Activated CD8-positive, alpha-beta memory T cell treated with anti-CD3 and anti-CD28 coated beads for 36 hours (primary cell): ENCODE results near the gene SYPL2. TPM values are rescaled to one million over a fixed set of nuclear protein-coding genes. Genes with fewer than 3 reads are reported as not detected.

Source experiments
- CTCF ChIA-PET: fragments of 350-600 bp; sonication (Branson Sonifier 250); formaldehyde crosslinking; loops from one replicate; lab custom pipeline; 2021; ENCODE audit warnings: antibody characterized with exemption; lab: Charles Lee
- POLR2A ChIA-PET: fragments of 350-600 bp; sonication (Branson Sonifier 250); formaldehyde crosslinking; loops from one replicate; lab custom pipeline; 2021; ENCODE audit warnings: antibody characterized with exemption; lab: Charles Lee
- total RNA-seq, 2 experiments: library from RNA; stranded (reverse); gene quantifications; one replicate each; pipeline ENCODE4 v1.2.3, GENCODE V29; 2021

SYPL2 gene
- total RNA-seq, 2 experiments from 2014 or later = 0.06 to 0.13 TPM

DNA sequence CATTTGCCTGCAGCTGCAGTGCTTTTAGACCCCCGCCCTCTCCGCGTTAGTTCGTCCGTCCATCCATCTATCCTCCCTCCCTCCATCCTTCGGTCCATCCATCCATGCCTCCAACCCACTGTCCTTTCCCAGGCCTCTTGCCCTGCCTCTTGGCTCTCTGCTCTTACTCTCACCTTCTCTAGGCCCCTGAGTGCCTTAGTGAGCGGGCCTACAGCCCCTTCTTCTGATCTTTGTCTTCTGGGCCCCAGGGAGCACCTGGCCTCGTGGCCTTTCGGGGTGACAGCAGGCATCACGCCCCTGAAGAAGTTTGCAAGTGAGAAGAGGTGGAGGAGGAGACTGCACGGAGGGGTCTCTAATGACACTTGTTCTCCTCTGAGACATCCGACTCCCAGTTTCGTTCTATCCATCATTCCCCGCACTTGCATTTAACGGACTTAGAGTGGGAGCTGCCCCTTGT lies 18.2 kb downstream of the SYPL2 start:
- CTCF ChIA-PET = interaction anchor here (0.7 to 38.8 kb wide), 5 partner anchors 9 to 385 kb away, joined by 3 to 743 read pairs (median 7); partner anchors contain the start of genes CYB561D1 and SARS1
- POLR2A ChIA-PET = interaction anchor here (1.0 to 1.7 kb wide), 5 partner anchors 8 to 384 kb away, joined by 3 to 11 read pairs (median 4); no protein-coding TSS in a partner anchor

DNA sequence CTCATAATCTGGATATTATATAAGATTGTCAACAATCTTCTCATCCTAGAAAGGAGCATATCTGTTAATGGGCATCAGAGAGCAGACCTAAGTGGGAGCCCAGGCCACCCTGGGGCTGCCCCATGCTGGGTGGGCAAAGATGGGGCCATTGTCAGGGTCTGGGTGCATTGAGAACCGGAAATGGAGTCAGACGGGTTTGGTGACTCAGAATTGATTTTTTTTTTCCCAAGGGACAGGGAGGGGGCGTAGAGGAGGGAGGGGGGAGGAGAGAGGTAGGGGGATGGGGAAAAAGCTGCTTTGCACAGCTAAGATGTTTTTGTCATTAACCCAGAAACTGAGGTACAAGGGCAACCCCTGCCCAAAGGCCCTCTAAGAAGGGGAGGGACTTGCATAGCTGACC lies 18.7 kb downstream of the SYPL2 start:
- CTCF ChIA-PET = interaction anchor here (0.7 to 38.8 kb wide), 4 partner anchors 13 to 385 kb away, joined by 3 to 743 read pairs (median 6); no protein-coding TSS in a partner anchor
- POLR2A ChIA-PET = interaction anchor here (1.1 to 1.7 kb wide), 2 partner anchors 60 to 63 kb away, joined by 3 to 7 read pairs; partner anchors contain the start of gene GNAI3

DNA sequence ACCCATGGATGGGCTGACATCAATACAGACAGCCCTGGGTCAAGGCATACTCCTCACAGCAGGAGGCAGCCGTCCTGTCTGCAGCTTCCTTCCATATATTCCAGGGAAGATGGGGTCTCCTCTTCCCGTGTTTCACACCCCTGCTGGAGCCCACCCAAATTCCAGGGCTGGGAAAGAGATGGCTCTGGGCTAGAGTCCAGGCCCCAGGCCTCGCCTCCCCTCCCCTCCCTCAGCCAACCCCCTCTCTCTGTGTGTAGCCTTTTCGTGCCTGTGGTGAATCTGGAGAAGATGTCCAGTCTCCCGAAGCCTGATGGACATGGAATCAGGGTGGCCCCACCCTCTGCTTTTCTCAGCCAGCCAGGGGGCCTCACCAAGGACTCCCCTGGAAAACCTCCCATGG lies 20.9 kb downstream of the SYPL2 start:
- CTCF ChIA-PET = interaction anchor here (0.7 to 38.8 kb wide), 3 partner anchors 11 to 42 kb away, joined by 3 to 743 read pairs (median 7); no protein-coding TSS in a partner anchor

DNA sequence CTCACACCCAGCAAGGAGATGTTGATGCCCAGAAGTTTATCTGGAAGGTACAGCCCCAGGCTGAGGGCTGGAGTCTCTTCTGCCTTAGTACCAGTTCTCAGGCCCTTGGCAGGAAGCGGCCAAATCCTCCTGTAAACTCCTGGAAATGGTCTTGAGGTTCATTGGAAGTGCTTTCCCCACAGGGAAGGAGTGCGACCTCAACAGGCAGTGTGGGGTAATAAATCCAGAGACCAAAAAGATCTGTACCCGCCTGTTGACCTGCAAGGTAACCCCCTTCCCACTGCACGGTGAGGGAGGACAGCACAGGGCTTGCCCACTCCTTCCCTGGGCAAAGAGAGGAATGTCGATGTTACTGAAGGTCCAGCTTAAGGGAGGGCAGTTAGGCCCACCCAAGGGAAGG lies 21.9 kb downstream of the SYPL2 start:
- CTCF ChIA-PET = interaction anchor here (38.8 kb wide), 1 partner anchor 41 kb away, joined by 743 read pairs; no protein-coding TSS in a partner anchor
- POLR2A ChIA-PET = no interaction called here

More for the DNA sequence above, 20.9 kb downstream of the SYPL2 start:
- POLR2A ChIA-PET = no interaction called here

DNA sequence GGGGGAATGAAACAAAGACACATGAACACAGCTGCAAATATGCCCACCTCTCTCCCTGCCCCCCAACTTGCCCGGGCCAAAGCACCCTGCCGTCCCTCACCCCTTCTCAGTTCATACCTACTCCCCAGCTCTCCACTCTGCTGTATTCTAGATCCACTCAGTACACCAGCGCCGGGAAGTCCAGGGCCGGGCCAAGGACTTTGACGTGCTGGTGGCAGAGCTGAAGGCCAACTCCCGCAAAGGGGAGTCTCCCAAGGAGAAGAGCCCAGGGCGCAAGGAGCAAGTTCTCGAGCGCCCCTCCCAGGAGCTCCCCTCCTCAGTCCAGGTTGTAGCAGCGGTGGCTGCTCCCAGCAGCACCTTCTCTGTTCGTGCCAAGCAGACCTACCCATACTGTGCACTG lies 22.4 kb downstream of the SYPL2 start:
- POLR2A ChIA-PET = no interaction called here
- CTCF ChIA-PET = interaction anchor here (8.0 to 38.8 kb wide), 2 partner anchors 17 to 40 kb away, joined by 118 to 743 read pairs; partner anchors contain the start of gene AMIGO1

DNA sequence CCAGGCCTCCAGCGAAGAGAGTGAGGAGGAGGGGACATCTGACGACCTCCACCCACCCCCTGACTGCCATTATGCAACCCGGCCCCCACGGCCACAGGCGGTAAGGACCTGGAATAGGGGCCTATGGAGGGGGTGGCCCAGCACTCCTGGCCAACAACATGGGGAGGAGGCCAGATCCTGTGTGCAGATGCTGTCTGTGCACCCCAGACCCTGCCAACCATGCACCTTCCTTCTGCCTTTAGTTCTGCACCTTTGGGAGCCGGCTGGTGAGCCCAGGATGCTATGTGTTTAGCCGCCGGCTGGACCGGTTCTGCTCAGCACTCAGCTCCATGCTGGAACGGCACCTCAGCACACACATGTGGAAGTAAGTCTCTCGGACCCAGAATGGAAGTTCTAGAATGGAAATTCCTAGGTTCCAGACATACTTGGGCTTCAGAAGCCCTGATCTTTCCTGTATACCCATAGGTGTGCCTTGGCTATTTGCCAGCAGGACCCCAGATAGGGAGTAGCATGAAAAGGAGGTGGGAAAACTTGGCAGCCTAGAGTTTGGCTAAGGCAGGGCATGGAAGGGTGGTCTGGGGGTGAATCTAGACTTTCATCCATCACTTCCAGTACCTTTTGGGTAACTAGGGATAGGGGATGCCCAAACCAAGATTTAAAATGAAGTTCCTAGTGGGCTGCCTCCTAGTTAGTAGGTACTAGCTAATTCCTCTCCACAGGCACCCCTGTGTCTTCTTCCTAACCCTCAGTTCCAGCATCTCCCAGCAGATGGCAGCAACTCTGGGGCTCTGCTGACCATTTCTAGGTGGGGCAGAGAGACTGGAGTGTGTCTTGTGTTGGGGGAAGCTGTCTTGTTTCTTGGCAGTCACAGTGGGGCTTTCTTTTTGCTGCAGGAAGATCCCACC lies 23.9 kb downstream of the SYPL2 start:
- POLR2A ChIA-PET = interaction anchor here (0.6 to 1.0 kb wide), 2 partner anchors 42 to 256 kb away, joined by 3 to 8 read pairs; no protein-coding TSS in a partner anchor
- CTCF ChIA-PET = interaction anchor here (0.5 to 38.8 kb wide), 11 partner anchors 15 to 303 kb away, joined by 3 to 743 read pairs (median 4); partner anchors contain the start of gene AMIGO1

DNA sequence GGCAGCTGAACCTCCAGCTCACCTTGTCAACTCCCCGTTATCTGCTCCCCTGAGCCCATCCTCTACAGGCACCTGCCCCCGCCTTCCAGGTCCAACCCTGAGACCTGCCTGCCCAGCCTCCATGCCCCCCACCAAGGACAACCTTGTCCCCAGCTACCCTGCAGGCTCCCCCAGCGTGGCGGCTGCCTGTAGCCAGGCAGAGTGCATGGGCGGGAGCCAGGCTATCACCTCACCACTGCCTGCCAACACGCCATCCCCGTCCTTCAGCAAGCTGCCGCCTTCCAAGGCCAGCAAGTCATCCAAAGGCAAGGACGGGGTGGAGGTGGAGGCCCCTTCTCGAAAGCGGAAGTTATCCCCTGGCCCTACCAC lies 24.6 kb downstream of the SYPL2 start:
- CTCF ChIA-PET = interaction anchor here (0.8 to 38.8 kb wide), 7 partner anchors 14 to 241 kb away, joined by 3 to 743 read pairs (median 7); partner anchors contain the start of gene AMIGO1
- POLR2A ChIA-PET = interaction anchor here (0.6 to 1.0 kb wide), 2 partner anchors 41 to 257 kb away, joined by 3 to 8 read pairs; no protein-coding TSS in a partner anchor

DNA sequence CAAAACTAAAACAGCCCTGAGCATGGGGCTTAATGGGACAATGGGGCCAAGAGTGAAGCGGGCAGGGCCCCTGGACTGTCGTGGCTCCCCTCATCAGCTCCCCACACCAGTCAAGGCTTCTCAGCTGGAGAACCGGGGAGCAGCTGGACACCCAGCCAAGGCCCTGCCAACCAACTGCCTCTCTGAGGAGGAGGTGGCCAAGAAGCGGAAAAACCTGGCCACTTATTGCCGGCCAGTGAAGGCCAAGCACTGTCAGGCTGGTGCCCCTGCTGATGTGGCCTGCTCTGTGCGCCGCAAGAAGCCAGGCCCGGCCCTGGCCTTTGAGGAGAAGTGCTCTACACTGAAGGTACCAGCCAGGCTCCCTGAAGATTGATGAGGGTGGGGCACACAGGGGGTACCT lies 25.0 kb downstream of the SYPL2 start:
- ChIA-PET CTCF (interaction anchor here (1.1 to 38.8 kb wide), 5 partner anchors 14 to 52 kb away, joined by 4 to 743 read pairs (median 37); partner anchors contain the start of gene AMIGO1), POLR2A (interaction anchor here (1.0 kb wide), 1 partner anchor 41 kb away, joined by 8 read pairs; no protein-coding TSS in a partner anchor)

DNA sequence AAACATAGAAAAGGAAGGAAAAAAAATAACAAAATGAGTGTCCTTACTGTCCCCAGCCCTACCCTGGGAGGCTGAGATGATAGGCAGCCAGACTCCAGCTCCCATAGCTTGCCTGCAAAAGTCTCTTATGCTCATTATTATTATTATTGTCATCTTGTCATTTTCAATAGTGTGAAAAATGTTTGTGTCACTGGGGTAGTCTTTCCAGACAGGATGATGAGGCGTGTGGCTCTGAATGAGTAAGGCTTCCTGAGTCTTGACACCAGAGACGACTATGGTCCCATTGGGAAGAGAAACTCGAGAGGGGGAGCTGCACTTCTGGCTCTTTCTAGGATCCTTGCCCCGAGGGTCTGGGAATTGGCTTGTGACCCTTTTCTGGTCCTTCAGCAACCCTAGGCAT lies 26.4 kb downstream of the SYPL2 start:
- CTCF ChIA-PET = interaction anchor here (1.3 to 38.8 kb wide), 5 partner anchors 9 to 94 kb away, joined by 4 to 743 read pairs (median 37); partner anchors contain the start of genes AMIGO1 and ATXN7L2
- POLR2A ChIA-PET = interaction anchor here (0.6 to 1.2 kb wide), 3 partner anchors 9 to 374 kb away, joined by 3 to 7 read pairs (median 3); partner anchors contain the start of gene ATXN7L2

DNA sequence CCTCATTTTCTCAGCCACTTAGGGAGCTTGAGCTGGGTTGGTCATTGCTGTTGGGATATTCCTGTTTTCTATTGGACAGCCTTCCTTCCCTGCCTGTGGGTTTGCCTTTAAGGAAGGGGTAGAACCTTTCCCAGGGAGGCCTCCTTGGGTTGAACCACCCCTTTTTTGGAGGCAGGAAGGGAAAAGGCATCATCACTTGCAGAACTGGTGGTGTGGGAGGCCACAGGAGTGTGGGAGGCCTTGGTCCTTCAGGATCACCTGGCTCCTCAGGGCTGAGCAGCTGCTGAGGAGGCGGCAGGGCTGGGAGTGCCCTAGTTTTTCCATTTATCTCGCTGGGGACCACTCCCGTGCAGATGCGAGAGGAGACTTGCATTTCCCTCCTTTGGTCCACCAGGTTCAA lies 26.9 kb downstream of the SYPL2 start:
- CTCF ChIA-PET = interaction anchor here (0.5 to 38.8 kb wide), 7 partner anchors 10 to 97 kb away, joined by 3 to 743 read pairs (median 12); partner anchors contain the start of genes AMIGO1 and ATXN7L2
- POLR2A ChIA-PET = interaction anchor here (1.1 to 1.2 kb wide), 2 partner anchors 9 to 393 kb away, joined by 3 read pairs; partner anchors contain the start of gene ATXN7L2

DNA sequence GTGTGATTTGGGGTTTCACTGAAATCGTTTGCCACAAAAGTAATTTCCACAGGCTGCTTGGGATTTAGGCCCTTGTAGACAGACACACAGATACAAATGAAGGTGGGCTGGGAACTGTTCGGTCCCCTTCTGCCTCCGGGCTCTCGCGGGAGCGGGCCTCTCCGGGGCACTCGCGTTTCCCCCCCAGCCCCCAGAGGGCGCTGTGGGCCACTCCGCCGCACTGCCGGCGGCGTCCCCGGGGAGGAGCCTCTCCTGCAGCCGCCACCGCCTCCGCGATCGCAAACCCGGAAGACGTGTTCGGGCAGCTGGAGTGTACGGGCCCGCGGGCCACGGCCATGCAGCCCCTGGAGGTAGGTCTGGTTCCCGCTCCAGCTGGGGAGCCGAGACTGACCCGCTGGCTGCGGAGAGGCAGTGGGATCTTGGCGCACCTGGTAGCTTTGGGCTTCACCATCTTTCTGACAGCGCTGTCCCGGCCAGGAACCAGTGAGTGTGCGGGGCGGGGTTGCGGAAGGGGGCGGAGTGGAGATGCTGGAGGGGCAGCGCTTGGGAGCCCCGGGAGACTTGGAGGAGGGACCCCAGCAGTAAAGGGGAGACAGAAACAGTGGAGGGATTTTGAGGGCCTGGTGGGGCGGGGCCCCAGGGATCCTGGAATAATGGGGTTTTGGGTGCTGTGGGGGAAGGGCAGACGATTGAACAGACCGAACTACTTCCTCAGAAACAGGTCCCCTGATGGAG lies 27.6 kb downstream of the SYPL2 start, which contains the start of gene CYB561D1:
Gene CYB561D1, plus strand, starts transcription at position 290 of the 735 bp plus-strand sequence. Its CDS starts 46 bp downstream, at position 336.
- ChIA-PET POLR2A (interaction anchor here (1.1 kb wide), 2 partner anchors 39 to 394 kb away, joined by 3 read pairs; no protein-coding TSS in a partner anchor), CTCF (interaction anchor here (0.5 to 38.8 kb wide), 14 partner anchors 10 to 280 kb away, joined by 3 to 743 read pairs (median 4); partner anchors contain the start of genes AMIGO1, ATXN7L2 and SARS1)

DNA sequence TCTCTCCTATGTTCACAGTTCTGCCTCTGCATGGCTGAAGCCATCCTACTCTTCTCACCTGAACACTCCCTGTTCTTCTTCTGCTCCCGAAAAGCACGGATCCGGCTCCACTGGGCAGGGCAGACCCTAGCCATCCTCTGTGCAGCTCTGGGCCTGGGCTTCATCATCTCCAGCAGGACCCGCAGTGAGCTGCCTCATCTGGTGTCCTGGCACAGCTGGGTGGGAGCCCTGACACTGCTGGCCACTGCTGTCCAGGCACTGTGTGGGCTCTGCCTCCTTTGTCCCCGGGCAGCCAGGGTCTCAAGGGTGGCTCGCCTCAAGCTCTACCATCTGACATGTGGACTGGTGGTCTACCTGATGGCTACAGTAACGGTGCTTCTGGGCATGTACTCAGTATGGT lies 29.4 kb downstream of the SYPL2 start:
- POLR2A ChIA-PET = interaction anchor here (1.0 kb wide), 1 partner anchor 12 kb away, joined by 3 read pairs; the partner anchor contains the start of gene ATXN7L2
- CTCF ChIA-PET = interaction anchor here (8.0 to 38.8 kb wide), 2 partner anchors 10 to 33 kb away, joined by 118 to 743 read pairs; partner anchors contain the start of gene AMIGO1

DNA sequence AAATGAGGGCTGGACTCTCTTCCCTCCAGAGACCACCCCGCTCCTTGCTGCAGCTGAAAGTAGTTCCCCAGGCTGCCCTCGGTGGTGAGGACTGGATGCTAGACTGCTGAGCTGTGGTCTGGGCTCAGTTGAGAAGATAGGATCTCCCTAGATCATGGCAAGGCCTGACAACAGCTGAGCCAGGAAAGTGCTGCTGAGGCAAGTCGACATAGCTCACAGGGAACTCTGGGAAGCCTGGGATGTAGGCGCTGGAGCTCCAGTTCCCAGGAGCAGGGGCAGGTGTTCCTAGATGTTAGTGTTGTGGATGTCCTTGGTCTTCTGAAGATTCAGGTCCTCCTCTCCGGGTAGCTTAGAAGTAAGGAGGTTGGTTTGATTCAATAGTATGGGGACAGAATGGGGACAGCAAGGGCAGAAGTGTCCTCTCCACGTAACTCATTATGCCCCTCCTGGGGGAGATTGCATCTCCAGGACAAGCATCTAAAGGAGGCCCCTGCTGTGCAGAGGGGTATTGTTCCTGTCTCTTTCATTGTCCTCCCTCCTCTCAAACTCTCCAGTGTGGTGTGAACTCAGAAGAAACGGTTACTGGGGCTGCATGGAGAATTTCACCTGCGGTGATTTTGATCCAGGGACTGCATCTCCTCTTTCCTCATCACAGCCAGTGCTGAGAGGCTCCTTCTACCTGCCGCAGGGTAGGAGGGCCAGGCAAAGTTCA lies 31.3 kb downstream of the SYPL2 start:
- ChIA-PET CTCF (interaction anchor here (0.9 to 38.8 kb wide), 5 partner anchors 10 to 221 kb away, joined by 3 to 743 read pairs (median 7); no protein-coding TSS in a partner anchor), POLR2A (no interaction called here)

DNA sequence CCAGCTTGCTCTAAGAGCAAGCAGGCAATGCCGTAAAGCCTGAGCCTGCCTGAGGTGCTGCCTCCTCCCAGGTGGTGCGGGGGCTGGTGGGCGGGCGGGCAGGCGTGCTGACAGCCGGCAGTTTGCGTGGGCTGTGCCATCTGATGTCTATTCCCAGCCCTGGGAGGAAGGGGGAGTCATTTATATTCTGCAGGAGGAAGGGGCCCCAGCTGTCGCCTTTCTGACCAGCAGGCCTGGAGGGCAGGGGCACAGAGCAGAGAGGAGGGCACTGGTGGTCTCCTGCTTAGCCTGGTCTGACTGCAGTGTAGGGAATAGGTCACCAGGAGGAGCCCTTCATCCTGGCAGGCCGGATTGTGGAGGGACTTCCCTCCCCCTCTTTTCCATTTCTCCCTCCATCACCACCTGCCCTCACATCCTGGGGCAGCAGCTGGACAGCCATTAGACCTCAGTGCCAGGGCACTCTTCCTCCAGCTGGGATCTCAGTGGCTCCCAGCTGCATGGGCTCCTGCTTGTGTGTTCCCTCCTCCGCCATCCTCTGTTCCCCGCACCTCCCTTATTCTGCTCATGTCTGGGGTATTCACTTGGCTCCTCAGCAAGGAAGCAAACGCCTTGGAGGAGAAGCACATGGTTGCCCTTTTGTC lies 31.9 kb downstream of the SYPL2 start:
- POLR2A ChIA-PET = interaction anchor here (1.1 kb wide), 1 partner anchor 11 kb away, joined by 4 read pairs; no protein-coding TSS in a partner anchor
- CTCF ChIA-PET = interaction anchor here (0.9 to 38.8 kb wide), 6 partner anchors 9 to 222 kb away, joined by 3 to 743 read pairs (median 5); no protein-coding TSS in a partner anchor

DNA sequence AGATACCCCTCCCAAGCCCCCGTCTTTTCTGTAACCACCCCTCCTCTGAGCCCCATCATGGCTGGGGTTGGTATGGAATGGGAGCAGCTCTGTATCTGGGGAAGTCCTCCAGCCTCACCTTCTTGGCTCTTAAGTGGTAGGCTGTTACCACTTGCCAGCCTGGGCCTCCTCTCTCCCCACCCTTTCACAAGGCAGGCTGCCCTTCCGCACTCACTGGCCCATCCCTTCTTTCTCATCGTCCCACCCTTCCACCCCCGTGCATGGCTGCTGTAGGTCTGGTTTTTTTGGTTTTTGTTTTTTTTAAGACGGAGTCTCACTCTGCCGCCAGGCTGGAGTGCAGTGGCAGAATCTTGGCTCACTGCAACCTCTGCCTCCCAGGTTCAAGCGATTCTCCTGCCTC lies 32.7 kb downstream of the SYPL2 start:
- ChIA-PET POLR2A (interaction anchor here (1.1 kb wide), 1 partner anchor 10 kb away, joined by 4 read pairs; no protein-coding TSS in a partner anchor), CTCF (interaction anchor here (0.9 to 38.8 kb wide), 5 partner anchors 8 to 30 kb away, joined by 3 to 743 read pairs (median 7); partner anchors contain the start of gene AMIGO1)
